HG02610 (cell line): ENCODE results near the gene CSRNP3.

Experiments
- ATAC-seq: cut with Tn5 transposase; IDR thresholded peaks from one replicate; pipeline ENCODE4 v1.9.1; 2021; ENCODE audit warnings: mild to moderate bottlenecking, moderate library complexity; ENCODE audit not compliant: unreplicated experiment

Gene CSRNP3

DNA sequence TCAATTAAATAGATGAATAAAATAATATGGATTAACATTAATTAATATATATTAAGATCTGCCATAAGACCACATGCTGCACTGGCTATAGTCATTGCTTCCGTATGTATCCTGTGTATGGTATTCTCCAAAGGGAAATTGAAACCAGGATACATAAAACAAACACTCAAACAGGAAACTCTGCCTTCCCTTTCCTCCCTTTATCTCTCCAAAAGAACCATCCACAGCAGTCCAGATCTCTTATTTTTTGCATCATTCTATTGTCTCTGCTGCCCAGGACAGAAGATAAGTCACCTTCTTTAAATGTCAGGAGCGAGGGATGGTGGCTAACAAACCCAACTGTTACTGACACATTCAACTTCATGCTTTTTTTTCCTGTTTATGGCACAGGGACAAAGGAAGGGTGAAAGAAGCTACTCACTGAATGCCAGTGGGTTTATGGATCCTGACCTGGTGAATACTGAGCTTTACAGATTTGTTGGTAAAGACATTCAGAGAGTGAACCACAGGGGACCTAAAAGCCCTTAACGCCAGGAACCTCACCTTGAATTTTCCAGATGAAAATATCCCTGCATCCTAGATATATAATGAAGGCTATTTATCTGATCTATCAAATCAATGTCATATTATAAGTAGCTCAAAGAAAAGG, 67.5 kb downstream of the CSRNP3 start:
- no peak for ATAC-seq

GRCh38 chr2:165539985-165540384, 70.5 kb downstream of the CSRNP3 start:
- no peak for ATAC-seq

DNA sequence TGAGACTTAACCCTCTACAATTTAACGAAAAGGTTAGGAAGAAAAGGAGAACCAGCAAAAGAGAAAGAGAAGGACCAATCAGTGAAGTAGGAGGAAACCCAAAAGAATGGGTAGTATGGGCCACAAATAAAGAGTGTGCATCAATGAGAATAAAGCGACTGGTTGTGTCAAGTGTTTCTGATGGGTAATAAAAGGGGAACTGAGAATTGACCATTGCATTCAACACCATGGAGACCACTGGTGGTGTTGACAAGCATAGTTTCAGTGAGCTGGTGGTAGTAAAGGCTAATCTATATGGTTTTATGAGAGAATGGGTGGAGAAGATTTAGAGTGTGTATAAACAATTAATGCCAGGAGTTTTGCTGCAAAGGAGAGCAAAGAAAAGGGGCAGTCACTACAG, 75.4 kb downstream of the CSRNP3 start:
- no peak for ATAC-seq

- ATAC-seq: no peak
Observed at GRCh38 chr2:165547900-165548299, 78.4 kb downstream of the CSRNP3 start.

GRCh38 chr2:165549619-165550018, 80.1 kb downstream of the CSRNP3 start:
- ATAC-seq: no peak

DNA sequence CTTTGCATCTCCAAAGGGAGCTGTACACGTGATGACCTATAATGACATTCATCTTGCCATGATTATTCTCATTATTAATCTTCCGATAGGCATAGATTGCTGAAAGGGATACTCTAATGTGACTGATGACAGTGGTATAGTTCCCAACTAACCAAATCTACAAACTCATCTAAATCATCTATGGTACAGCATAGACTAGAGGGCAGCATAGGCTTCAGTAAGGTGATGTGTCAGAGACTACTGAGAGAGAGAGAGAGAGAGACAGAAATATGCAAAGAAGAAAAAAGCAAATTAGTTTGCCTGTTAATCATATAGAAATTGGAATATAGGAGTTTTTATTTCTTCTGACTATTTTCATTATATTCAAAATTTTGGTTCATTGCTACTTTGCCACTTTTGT, 89.3 kb downstream of the CSRNP3 start:
- ATAC-seq: no peak

GRCh38 chr2:165560377-165560988, 91.0 kb downstream of the CSRNP3 start:
- ATAC-seq: no peak

GRCh38 chr2:165561516-165561915, 92.0 kb downstream of the CSRNP3 start:
- ATAC-seq: no peak

DNA sequence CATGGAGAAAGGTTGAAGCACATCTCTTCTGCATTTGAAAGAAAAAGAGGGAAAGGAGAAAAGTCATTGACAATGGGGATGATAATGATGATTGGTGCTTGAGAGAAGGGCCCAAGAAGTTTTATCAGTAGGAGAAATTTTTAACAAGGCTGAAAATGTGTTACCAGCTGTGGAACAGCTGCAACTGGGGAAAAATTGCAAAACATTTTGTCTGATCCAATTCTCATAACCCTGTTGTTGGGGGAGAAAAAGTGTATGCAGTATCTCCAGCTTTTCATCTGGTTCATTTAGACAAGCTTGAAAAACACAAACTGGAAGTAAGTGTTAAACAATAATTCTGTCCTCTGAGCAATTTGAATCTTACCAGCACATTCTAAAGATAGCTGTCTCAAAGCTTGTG, 92.7 kb downstream of the CSRNP3 start:
- ATAC-seq: no peak

GRCh38 chr2:165563468-165564225, 94.1 kb downstream of the CSRNP3 start:
- no peak for ATAC-seq

DNA sequence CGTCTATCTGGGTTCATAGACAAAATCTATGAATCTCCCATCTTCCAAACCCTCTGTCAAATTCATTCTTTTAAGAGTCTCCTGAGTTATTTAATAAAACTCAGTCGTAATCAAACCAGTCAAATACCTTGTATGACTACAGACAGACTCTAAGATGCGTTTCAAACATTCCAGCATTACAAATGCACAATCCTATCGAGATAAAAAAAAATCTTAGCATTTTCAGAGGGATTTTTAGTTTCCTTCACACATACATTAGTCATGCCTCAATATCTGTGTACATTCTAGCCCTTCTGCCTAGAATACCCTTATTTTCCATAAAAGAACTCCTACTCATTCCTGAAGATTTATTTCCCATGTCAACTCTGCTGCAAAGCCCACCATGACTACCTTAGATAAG, 96.5 kb downstream of the CSRNP3 start:
- ATAC-seq: no peak

GRCh38 chr2:165567273-165567672, 97.8 kb downstream of the CSRNP3 start:
- no peak for ATAC-seq

DNA sequence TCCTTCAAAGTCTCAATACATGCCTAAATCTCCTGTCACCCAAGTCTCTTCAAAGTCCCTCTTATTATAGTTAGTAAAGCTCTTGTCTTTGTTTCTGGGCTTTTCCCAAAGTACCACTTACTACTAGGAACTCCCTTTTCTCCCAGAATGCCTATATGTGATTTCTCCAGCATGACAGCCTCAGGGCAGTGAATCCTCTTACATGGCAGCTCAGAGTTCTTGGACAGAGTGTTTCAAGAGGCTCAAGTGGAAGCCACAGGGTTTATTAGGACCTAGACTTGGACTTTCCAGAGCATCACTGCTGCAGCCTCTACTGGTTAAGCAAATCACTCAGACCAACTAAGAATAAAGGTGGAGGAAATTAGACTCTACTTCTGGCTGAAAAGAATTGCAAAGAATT, 98.9 kb downstream of the CSRNP3 start:
- ATAC-seq: no peak

- no peak for ATAC-seq
Observed at GRCh38 chr2:165571477-165571876, 102.0 kb downstream of the CSRNP3 start.

- no peak for ATAC-seq
Observed at GRCh38 chr2:165572151-165572550, 102.7 kb downstream of the CSRNP3 start.

DNA sequence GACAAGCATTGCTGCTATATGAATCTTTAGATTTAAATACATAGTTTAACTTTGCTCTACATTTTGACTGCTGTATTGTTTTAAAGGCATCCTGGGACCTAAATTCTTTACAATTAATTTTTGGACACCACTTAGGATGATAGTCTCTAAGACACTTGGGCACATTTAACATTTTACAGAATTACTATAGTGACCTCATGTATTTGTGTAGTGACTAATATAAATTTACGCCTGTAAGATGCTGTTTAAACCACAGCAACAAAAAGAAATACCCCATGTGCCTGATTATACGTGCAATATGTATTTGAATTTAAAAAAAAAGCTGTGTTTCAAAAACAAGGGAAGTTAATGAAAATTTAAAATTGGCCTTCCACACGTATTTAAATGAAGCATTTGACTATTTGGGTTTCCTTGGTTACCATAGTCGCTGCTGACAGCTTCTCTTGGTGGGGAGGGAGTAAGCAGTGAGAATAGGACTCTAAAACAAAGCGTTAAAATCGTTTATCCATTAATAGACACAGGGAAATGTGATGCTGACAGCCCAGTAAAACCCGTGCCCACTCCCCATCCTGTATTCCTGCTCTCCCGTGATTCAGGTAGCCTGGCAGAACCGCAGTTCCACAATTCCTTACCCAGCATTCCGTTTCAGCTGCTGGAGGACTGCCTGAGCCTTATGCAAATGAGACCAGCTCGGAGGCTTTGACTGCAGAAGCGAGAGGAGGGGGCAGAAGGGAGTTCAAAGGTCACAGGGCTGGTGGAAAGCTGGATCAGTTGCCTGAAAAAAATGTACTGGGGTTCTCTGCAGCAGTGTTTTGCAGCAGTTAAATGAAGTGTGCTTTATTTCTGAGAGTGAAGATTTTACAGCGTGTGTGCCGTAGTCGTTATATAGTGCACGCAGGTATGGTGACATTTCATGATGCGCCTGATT, 104.3 kb downstream of the CSRNP3 start:
- no peak for ATAC-seq

DNA sequence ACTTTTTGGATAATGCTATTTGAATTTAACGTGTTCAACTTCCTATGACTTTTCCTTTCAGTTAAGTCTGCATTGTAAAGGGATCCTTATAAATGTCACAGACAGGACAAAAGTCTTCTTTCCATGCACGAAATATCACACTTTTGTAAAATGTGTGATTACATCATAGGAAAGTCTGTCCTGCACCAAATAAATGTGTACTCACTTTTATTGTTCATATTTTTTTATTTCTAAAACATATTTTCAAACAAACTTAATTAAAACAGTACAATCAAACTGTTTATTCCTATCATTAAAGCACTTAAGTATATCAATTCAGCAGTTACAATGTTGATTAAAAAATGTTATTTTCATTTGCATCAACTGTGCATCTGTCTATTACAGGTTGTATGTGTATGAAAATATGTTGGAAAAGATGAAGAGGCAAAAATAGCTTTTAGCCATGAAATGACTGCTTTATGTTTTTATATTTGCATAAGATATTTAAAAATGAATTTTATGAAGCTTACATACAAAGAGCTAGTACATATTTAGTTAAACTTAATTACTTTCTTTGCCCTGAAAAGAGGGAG, 105.6 kb downstream of the CSRNP3 start:
- ATAC-seq: no peak

- ATAC-seq: no peak
Observed at GRCh38 chr2:165576409-165577154, 107.1 kb downstream of the CSRNP3 start.

GRCh38 chr2:165582409-165582808, 112.9 kb downstream of the CSRNP3 start:
- no peak for ATAC-seq

GRCh38 chr2:165582863-165583506, 113.5 kb downstream of the CSRNP3 start:
- ATAC-seq: no peak
